Uterus (tissue), 2 donors: ENCODE measurements around the gene IL21R.

Experiments
- CTCF ChIP-seq, 4 experiments: fragments of 200-600 bp in 2 of 4; fragments of 450-650 bp in 2 of 4; sonication (generic) in 2 of 4; IDR thresholded peaks; one replicate each; pipeline ENCODE4 v1.5.1; 2016 to 2019; ENCODE audit warnings: antibody characterized with exemption in 4 of 4, mild to moderate bottlenecking in 2 of 4, moderate library complexity in 1 of 4
- POLR2A ChIP-seq, 2 donors: fragments of 450-650 bp; IDR thresholded peaks; one replicate each; pipeline ENCODE4 v1.6.1; 2016; ENCODE audit warnings: antibody characterized with exemption in 2 of 2, mild to moderate bottlenecking in 1 of 2, moderate library complexity in 1 of 2

- TF ChIP-seq CTCF (IDR thresholded peaks at IDR 0.05) (no peak), POLR2A (IDR thresholded peaks at IDR 0.05) (no peak)
These were observed 79.4 kb downstream of the IL21R start for GRCh38 chr16:27481282-27481934.
